ENCODE data around the gene ZNF490. TPM values are rescaled to one million over a fixed set of nuclear protein-coding genes. Genes with fewer than 3 reads are reported as not detected.

ZNF490 gene
- total and polyA plus RNA-seq, 2 of the 4 experiments (the other 2 are of a cell fraction): 1.7 to 9.0 TPM

- in situ Hi-C loops (cut with MboI; ENCODE audit: low sequenced_read_pairs): no loop called here
- H3K4me3 ChIP-seq (ENCODE audit: insufficient read depth, low read depth, low read length): no peak overlapping the region
- POLR2A ChIA-PET (ENCODE audit: unreplicated experiment): no interaction called here
- H3K56ac ChIP-seq (ENCODE audit: extremely low read depth, insufficient read depth, low read length): no peak overlapping the region
- no peak overlapping the region for H3K4ac ChIP-seq (ENCODE audit: low read depth, low read length)
- no peak overlapping the region for H2AK5ac ChIP-seq (ENCODE audit: low read depth, low read length)
- no peak for TF ChIP-seq CTCF (conservative IDR thresholded peaks at IDR 0.05; ENCODE audit: low read depth, low read length)
- peaks cover 42% of the 10 kb centered on the region for H3K36me3 ChIP-seq (ENCODE audit: control insufficient read depth, insufficient read depth, low read length)
- no peak overlapping the region for H3K14ac ChIP-seq (replicated peaks; ENCODE audit: low read depth, low read length)
- no peaks in the 10 kb centered on the region for H3K9me1 ChIP-seq (ENCODE audit: insufficient read depth, low read length)
- H2AK9ac ChIP-seq (replicated peaks; ENCODE audit: low read depth, low read length, poor library complexity): peak overlapping the region; percentile 28
- H4K20me1 ChIP-seq (ENCODE audit: insufficient read depth, low read length): no peaks in the 10 kb centered on the region
- no peak overlapping the region for H3K18ac ChIP-seq (ENCODE audit: low read depth, low read length)
- intact Hi-C loops (cut with micrococcal nuclease): no loop called here
- no peak overlapping the region for H2BK20ac ChIP-seq (ENCODE audit: low read depth, low read length)
- H3K27ac ChIP-seq (ENCODE audit: insufficient read depth, low read length): no peak overlapping the region
- dilution Hi-C loops (cut with HindIII; ENCODE audit: low sequenced_read_pairs, unreplicated experiment): no loop called here
- peak overlapping the region; percentile 43 for H2AFZ ChIP-seq (replicated peaks; ENCODE audit: low read length, poor library complexity)
- H3K9me3 ChIP-seq (ENCODE audit: control insufficient read depth, insufficient read depth, low read length): no peaks in the 10 kb centered on the region
- no peak overlapping the region for H3K4me2 ChIP-seq (ENCODE audit: low read depth, low read length)
- CTCF ChIA-PET: no interaction called here
- H4K91ac ChIP-seq (ENCODE audit: insufficient read depth, low read depth, low read length): no peak overlapping the region
- H4K5ac ChIP-seq (ENCODE audit: low read depth, low read length): no peak overlapping the region
- DNase-seq (no peak), ATAC-seq (ENCODE audit: low read depth) (no peak)
- no peaks in the 10 kb centered on the region for H3K4me1 ChIP-seq (ENCODE audit: control insufficient read depth, insufficient read depth, low read length)
- H4K8ac ChIP-seq (ENCODE audit: low read depth in 2 of 2, low read length in 2 of 2): no peak overlapping the region
- H3K9ac ChIP-seq (ENCODE audit: low read depth, low read length): no peak overlapping the region
- 76% methylated on average over 21 of the region's 50 CpGs; no CpG with 5 or more reads in 1 of the 2 experiments for WGBS, 2 experiments (ENCODE audit: extremely low coverage in 2 of 2, insufficient read length in 1 of 2)
- no peak overlapping the region for H2BK5ac ChIP-seq (ENCODE audit: low read depth, low read length, poor library complexity, severe bottlenecking)
- no TSS peak for BruUV-seq (replicated peaks)
- no peak overlapping the region for H3K23ac ChIP-seq (ENCODE audit: low read depth, low read length)
- no peak overlapping the region for H2BK15ac ChIP-seq (ENCODE audit: low read depth, low read length)
- H2BK120ac ChIP-seq (ENCODE audit: low read depth, low read length): no peak overlapping the region
- no peaks in the 10 kb centered on the region for H3K79me1 ChIP-seq (ENCODE audit: low read depth in 1 of 2, low read length in 2 of 2)
- no peaks in the 10 kb centered on the region for H3K27me3 ChIP-seq (ENCODE audit: control insufficient read depth, insufficient read depth, low read length)
These were observed 46.4 kb upstream of the ZNF490 start for GRCh38 chr19:12656899-12657571.
